Right renal pelvis (tissue), 4 donors: ENCODE data around the gene ANOS1. TPM values are rescaled to one million over a fixed set of nuclear protein-coding genes. Genes with fewer than 3 reads are reported as not detected.
"Not testable (repeated sequence)": the region's sequence is repeated elsewhere in the genome, so short reads cannot be mapped to it uniquely, and the experiment has no call there.

ENCODE experiments used
- DNase-seq, 4 donors: peaks; one replicate each; pipeline ENCODE4 v3.0.0-alpha.2; 2013; ENCODE audit warnings: low read depth in 4 of 4, low spot score in 3 of 4, missing footprints in 1 of 4
- polyA plus RNA-seq, 4 donors: library from polyadenylated mRNA; unstranded; fragments of 120-200 nt; gene quantifications; one replicate each; pipeline ENCODE4 v1.2.1, GENCODE V29; 2013; ENCODE audit not compliant: insufficient read length in 4 of 4

ANOS1 gene, protein sequence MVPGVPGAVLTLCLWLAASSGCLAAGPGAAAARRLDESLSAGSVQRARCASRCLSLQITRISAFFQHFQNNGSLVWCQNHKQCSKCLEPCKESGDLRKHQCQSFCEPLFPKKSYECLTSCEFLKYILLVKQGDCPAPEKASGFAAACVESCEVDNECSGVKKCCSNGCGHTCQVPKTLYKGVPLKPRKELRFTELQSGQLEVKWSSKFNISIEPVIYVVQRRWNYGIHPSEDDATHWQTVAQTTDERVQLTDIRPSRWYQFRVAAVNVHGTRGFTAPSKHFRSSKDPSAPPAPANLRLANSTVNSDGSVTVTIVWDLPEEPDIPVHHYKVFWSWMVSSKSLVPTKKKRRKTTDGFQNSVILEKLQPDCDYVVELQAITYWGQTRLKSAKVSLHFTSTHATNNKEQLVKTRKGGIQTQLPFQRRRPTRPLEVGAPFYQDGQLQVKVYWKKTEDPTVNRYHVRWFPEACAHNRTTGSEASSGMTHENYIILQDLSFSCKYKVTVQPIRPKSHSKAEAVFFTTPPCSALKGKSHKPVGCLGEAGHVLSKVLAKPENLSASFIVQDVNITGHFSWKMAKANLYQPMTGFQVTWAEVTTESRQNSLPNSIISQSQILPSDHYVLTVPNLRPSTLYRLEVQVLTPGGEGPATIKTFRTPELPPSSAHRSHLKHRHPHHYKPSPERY
- 10 to 100 TPM in 1 of 4 donors, 1 to 10 TPM in 3; 9.4 to 10.2 (median 9.8) TPM for polyA plus RNA-seq

DNA sequence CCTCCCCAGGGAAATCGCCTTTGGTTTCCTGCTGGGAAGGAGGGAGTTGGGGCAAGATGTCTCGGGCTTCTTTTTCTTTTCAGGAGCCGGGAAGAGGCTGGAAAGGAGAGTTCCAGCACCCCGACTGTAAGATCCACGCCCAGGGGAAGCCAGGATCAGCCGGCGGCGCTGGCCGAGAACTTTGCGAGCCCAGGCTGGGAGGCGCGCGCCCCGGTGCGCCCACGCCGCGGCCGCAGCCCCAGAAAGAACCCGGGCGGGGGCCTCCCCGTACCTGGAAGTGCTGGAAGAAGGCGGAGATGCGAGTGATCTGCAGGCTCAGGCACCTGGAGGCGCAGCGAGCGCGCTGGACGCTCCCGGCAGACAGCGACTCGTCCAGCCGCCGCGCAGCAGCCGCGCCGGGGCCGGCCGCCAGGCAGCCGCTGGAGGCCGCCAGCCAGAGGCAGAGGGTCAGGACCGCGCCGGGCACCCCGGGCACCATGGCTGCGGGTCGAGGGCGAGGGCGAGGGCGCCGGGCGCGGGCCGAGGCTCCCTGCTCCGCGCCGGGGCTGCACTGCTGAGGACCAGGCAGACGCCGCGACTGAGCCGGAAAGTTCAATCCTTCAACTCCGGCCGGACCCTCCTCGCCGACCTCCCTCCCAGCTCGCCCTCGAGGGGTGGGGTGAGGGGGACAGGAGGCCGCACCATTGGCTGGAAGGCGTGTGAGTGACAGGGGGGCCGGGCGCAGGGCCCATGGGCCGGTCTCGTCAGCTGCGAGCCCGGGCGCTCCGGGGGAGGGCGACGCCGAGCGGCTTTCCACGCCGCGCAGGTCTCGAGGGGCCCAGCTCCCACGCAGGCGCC lies at the start of gene ANOS1:
Gene ANOS1 (minus strand): TSS at position 579 of the 837 bp plus-strand sequence. CDS start 101 bp downstream, at position 478.
- DNase-seq, result peak in 3 of 4 donors; percentile 35 to 50 (median 35)

GRCh38 chrX:8773117-8773516 lies 41.2 kb upstream of the ANOS1 start:
- DNase-seq, result no peak

GRCh38 chrX:8760021-8760420 lies 28.1 kb upstream of the ANOS1 start:
- DNase-seq, result no peak

GRCh38 chrX:8758706-8759105 lies 26.8 kb upstream of the ANOS1 start:
- not testable (repeated sequence) for DNase-seq

DNA sequence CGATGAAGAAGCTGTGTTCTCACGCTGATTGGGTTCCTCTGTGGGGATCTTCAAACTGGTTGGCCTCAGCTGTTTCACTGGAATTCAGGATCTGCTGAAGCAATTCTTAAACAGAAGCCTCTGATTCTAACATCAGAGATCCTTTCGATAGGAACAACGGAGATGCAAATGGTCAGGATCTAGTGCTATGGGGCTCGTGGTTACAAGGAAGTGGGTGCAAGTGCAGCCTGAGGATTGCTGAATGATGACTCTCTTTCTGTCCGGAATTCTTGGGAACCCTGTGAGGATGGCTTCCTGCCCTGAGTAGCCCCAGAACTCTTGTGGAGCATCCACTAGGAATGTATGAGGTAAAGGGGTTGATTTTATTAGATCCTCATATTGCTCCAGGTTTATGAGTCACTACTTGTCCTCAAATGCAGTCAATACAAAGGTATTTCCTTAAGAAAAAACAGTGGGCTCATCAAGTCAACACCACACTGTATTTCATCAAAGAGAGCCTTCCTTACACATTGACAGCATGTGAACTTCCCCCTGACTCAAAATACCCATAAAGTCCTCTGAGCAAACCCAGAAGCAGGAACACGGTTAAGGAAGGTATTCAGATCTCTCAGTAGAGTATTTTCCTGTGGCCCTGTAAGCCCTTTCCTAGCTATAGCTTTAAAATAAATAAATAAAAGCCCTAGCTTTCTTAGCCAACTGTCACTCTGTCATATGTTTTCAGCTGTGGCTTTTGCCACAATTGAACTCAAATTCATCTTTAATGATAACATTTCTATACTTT lies 25.9 kb upstream of the ANOS1 start:
- DNase-seq, result not testable (repeated sequence)

DNA sequence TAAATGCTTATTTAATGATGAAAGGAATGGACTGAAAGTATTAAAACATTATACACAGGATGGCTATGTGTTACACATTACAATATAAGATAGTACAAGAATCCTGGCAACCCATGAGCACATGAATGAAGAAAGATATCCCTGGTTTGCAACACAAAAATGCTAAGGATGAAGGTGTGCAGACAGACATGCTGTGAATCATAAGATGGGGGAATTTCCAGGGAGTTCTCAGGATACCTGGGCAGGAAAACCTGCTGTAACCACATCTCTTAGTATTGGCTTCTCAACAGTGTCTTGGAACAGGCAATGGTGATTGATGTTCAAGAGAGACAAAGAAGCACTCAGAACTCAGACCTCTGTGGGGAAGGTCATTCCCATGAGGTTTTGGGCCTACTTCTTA lies 23.9 kb upstream of the ANOS1 start:
- DNase-seq, result no peak

GRCh38 chrX:8755116-8755515 lies 23.2 kb upstream of the ANOS1 start:
- DNase-seq, result no peak

DNA sequence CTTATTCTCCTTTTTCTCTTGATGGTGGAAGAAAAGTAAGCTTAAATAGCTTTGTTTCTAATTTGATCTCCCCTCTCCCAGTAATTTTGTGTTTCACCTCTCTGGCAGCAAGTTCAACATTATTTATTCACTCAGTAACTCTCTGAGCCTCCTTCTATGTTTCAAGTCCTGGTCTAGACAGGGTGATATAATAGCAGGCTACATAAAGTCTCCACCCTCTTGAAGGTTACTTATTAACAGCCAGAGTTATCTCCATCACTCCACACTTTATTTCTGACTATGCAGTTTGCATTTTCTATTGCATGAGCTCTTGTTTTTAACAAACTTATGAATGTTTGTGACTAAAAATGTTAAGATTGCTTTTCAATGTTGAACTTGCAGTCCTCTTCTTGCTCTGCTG lies 17.8 kb upstream of the ANOS1 start:
- DNase-seq, result no peak

DNA sequence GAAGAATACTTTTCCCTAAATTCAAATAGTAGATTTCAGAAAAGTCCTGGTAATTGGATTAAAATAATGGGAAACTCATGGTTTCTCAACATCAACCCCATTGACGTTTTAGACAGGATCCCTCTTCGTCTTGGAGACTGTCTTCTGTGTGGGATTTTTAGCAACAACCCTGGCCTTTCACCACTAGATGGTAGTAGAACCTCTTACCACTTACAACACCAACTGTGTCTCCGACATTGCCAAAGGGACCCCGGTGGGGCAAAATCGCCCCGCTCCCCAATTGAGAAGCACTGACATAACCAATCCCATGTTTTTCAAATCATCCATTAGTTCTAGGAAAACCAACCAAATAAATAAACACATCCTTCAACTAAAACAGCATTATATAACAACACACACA lies 16.9 kb upstream of the ANOS1 start:
- DNase-seq, result no peak

- no peak for DNase-seq
Measured at GRCh38 chrX:8743126-8743732, 11.3 kb upstream of the ANOS1 start.

GRCh38 chrX:8741981-8742380 lies 10.0 kb upstream of the ANOS1 start:
- no peak for DNase-seq

GRCh38 chrX:8738588-8739189 lies 6.8 kb upstream of the ANOS1 start:
- no peak for DNase-seq

GRCh38 chrX:8737883-8738282 lies 5.9 kb upstream of the ANOS1 start:
- DNase-seq, result no peak

- no peak for DNase-seq
Measured at GRCh38 chrX:8730812-8731558, 952 bp downstream of the ANOS1 start.

- DNase-seq, result no peak
Measured at GRCh38 chrX:8729811-8730210, 2.1 kb downstream of the ANOS1 start.

DNA sequence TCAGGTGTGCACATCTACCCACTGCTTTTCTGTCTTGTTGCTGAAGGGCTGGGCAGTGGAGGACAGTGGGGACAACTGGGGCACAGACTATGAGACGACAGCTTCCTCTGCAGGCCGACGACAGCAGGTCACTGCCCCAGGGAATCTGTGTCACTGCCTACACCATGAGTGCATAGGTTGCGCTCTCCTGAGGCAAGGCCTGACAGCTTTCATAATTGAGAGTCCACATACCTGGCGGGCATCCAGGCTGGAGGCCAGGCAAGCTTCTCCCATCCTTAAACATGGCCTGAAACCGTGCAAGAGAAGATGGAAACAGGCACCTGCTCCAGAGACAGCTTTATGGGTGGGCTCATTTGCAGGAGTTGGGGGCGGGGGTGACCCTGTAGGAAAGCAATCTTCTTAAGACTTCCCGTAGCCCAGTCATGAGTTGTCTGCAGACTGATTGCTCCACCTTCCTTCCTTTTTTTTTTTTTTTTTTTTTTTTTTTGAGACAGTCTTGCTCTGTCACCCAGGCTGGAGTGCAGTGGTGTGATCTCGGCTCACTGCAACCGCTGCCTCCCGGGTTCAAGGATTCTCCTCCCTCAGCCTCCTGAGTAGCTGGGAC lies 2.9 kb downstream of the ANOS1 start:
- no peak for DNase-seq

DNA sequence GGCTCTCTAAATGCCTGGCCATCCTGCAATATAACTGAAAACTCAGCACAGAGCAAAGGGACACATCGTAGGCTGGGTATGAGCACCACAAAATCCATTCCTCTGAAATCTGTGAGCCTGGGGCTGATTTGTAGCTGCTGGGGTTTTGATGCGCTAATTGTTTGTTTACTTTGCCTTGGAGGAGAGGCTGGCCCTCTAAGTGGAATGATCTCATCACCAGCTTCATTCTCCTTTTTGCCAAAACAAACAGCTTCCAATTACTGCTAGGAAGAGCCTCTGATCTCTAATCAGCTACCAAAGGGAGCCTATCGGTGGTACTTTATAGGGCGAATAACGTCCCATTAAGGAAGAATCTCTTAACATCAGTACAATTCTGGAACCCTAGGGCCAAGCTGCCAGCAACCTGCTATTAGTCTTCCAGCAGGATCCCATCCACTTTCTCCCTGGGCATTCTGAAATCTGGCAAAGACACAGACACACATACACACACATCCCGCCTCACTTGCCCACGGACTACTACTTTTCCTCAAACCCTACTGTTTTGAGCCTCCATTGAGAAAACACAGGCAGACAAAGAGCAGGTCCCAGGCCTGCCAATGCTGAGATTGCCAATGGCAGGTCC lies 5.8 kb downstream of the ANOS1 start:
- no peak for DNase-seq

DNA sequence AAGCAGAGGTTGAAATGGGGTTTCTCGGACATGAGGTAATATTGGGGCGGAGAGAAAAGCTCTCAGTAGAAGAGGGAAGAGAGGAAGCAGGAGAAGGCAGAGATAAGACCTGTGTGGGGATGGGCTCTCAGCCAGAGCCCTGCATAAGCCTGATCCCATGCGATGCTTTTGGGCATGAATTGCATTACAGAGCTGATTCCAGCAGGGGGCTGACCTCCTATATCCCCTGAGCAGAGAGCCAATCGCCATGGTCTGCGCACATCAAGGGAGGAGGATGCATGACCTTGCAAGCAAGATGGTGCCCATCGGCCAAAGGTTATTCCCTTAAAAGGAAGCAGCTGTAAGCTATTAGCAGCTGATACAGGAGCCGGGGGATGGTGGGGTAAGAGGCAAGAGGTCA lies 7.6 kb downstream of the ANOS1 start:
- DNase-seq, result no peak
